ENCODE results near the gene ERC2. TPM values are rescaled to one million over a fixed set of nuclear protein-coding genes. Genes with fewer than 3 reads are reported as not detected.

The ERC2 gene
- polyA plus RNA-seq, 1 experiment: 0.07 TPM

DNA sequence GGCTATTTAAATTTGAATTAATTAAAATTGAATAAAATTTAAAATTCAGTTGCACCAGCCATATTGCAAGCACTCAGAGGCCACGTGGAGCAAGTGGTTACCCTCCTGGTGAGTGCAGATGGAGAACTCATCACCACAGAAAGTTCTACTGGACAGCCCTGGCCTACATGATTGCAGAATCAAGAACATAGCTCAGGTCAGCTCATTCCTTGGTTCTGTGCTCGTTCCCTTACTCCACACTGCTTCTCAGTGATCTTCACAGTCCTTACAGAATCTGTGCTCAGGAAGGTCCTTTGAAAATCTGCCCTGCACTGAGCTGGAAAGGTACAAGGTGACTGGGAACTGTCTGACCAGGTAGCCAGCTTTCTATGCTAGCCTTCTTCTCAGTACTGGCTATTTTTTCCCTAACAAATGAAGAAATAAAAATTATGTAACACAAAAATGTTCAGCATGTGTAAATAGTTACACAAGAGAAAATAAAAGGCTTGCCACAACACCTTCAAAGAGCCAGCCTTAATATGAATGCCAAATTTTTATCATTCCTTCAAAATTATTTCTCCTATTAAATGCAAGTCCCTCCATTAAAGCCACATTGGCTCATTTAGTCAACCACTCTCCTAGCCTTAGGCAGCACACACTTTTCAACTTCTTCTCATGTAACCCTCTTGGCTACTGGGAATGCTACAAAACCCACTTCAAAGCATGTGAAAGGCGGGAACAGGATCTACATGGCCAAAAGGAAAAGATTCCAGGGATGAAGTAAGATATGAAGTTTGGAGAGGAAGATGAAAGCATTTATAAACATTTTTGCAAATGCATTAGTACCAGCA, 654.8 kb downstream of the ERC2 start:
- ChIA-PET POLR2A (interaction anchor here (0.7 kb wide), 1 partner anchor 331 kb away, joined by 3 read pairs; no protein-coding TSS in a partner anchor), CTCF (no interaction called here)
- H3K36me3 ChIP-seq (ENCODE audit: control insufficient read depth, insufficient read depth, low read length): no peaks in the 10 kb centered on the region
- H3K4me3 ChIP-seq (ENCODE audit: low read depth, low read length): no peak overlapping the region
- DNase-seq (ENCODE audit: low read depth): peak; percentile 91
- TF ChIP-seq, protein P1, sequence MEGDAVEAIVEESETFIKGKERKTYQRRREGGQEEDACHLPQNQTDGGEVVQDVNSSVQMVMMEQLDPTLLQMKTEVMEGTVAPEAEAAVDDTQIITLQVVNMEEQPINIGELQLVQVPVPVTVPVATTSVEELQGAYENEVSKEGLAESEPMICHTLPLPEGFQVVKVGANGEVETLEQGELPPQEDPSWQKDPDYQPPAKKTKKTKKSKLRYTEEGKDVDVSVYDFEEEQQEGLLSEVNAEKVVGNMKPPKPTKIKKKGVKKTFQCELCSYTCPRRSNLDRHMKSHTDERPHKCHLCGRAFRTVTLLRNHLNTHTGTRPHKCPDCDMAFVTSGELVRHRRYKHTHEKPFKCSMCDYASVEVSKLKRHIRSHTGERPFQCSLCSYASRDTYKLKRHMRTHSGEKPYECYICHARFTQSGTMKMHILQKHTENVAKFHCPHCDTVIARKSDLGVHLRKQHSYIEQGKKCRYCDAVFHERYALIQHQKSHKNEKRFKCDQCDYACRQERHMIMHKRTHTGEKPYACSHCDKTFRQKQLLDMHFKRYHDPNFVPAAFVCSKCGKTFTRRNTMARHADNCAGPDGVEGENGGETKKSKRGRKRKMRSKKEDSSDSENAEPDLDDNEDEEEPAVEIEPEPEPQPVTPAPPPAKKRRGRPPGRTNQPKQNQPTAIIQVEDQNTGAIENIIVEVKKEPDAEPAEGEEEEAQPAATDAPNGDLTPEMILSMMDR (IDR thresholded peaks at IDR 0.05; ENCODE audit: insufficient read depth, low read depth, low read length): no peak
- peaks cover 3% of the 10 kb centered on the region for H3K27me3 ChIP-seq (ENCODE audit: control insufficient read depth, insufficient read depth, low read length)

DNA sequence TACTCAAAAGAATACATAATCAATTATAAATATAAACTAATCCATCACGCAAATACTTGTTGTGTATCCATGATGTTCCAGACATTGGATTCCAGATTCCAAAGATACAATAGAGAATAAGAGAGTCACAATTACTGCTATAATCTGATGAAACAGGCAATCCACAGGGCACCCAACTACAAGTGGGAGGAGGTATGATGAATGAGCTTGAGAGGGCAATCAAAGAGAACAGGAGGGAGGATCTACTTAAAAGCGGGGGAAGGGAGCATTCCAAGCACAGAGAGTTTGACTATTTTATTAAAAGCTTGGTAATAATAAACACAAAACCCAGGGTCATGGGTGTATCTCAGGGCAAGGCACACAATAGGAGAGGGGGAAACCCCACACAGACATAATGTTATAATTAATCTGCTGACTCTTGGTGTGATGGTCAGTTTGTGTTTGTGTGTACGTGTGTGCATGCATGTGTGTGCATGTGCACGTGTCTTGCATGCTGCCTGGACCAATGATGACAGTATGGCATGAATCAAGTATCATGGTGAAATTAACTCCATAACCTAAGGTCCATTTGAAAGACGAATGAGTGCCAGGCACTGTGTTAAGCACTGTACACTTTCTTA, 655.8 kb downstream of the ERC2 start:
- TF ChIP-seq, protein P1 (IDR thresholded peaks at IDR 0.05; ENCODE audit: insufficient read depth, low read depth, low read length): no peak
- H3K36me3 ChIP-seq (ENCODE audit: control insufficient read depth, insufficient read depth, low read length): no peaks in the 10 kb centered on the region
- POLR2A ChIA-PET: no interaction called here
- no peak overlapping the region for H3K4me3 ChIP-seq (ENCODE audit: low read depth, low read length)
- CTCF ChIA-PET: interaction anchor here (0.7 kb wide), 1 partner anchor 248 kb away, joined by 3 read pairs; no protein-coding TSS in a partner anchor
- H3K27me3 ChIP-seq (ENCODE audit: control insufficient read depth, insufficient read depth, low read length): peaks cover 3% of the 10 kb centered on the region
- DNase-seq (ENCODE audit: low read depth): no peak

DNA sequence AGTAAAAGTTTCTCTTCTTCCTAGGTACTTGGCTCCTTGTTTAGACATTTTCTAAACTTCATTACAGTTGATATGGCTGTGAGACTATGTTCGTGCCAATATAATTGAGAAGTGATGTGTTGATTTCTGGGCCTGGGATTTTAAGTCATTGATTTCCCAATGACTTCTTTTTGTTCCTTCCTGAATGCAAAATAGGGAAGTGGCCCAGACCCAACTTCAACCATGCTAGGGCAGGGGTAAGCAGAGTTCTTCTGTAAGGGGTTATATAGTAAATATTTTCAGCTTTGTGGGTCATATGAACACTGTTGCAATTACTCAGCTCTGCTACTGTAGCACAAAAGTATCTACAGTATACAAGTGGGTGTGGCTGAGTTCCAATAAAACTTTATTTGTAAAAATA, 661.1 kb downstream of the ERC2 start:
- ChIA-PET CTCF (interaction anchor here (1.0 kb wide), 1 partner anchor 11 kb away, joined by 4 read pairs; no protein-coding TSS in a partner anchor), POLR2A (no interaction called here)
- Histone ChIP-seq H3K36me3 (ENCODE audit: control insufficient read depth, insufficient read depth, low read length) (no peaks in the 10 kb centered on the region), H3K27me3 (ENCODE audit: control insufficient read depth, insufficient read depth, low read length) (no peaks in the 10 kb centered on the region), H3K4me3 (ENCODE audit: low read depth, low read length) (no peak overlapping the region)
- no peak for DNase-seq (ENCODE audit: low read depth)
- TF ChIP-seq, protein P1 (IDR thresholded peaks at IDR 0.05; ENCODE audit: insufficient read depth, low read depth, low read length): no peak

DNA sequence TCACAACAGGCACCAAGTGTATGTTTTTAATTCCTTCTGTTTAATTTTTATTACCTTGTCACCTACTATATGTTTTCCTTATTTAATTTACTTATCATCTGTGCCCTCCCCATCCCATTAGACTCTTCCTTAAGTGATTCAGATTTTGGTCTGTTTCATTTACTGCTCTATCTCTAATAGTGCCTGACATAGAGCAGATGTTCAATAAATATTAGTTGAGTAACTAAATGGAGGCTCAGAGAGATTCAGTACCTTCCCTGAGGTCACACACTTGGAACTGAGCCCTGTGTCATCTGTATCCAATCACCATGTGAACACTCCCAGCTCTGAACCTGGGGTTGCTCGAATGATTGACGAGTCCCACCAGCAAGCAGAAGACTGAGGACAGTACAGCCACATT, 663.1 kb downstream of the ERC2 start:
- TF ChIP-seq, protein P1 (IDR thresholded peaks at IDR 0.05; ENCODE audit: insufficient read depth, low read depth, low read length): no peak

More for the DNA sequence above, 663.1 kb downstream of the ERC2 start:
- Histone ChIP-seq H3K27me3 (ENCODE audit: control insufficient read depth, insufficient read depth, low read length) (no peaks in the 10 kb centered on the region), H3K4me3 (ENCODE audit: low read depth, low read length) (no peak overlapping the region), H3K36me3 (ENCODE audit: control insufficient read depth, insufficient read depth, low read length) (no peaks in the 10 kb centered on the region)
- ChIA-PET CTCF (interaction anchor here (1.5 kb wide), 1 partner anchor 14 kb away, joined by 4 read pairs; no protein-coding TSS in a partner anchor), POLR2A (no interaction called here)
- no peak for DNase-seq (ENCODE audit: low read depth)
